Pancreas (tissue), 8 donors: ENCODE data around the gene KIAA0319L. TPM values are rescaled to one million over a fixed set of nuclear protein-coding genes. Genes with fewer than 3 reads are reported as not detected.

Experiments used
- polyA plus RNA-seq, 2 donors: library from polyadenylated mRNA; stranded (reverse); fragments of 200-250 nt; gene quantifications; one replicate each; pipeline ENCODE4 v1.2.3, GENCODE V29; 2013
- total RNA-seq, 6 donors: library from RNA; stranded (reverse); fragmentation: NEBNext Ultra II Directional in 4 of 6; extraction: Animal tissue kit (Norgen Biotek cat#: 25700) in 4 of 6; gene quantifications; one replicate each; pipeline versions ENCODE4 v1.2.1 to v1.2.4, GENCODE V29; 2021 to 2023
- donor health status: healthy with polysubstance abuse.
- donor health status: DM: no; HTN: no; CAD: no; lungs with moderate emphysema.
- donor health status: DM: no; HTN: no; CAD: no.
- donor health status: Bipolar disorder and iron deficiency.
- donor health status: DM: yes; HTN: yes; CAD: no.
- donor health status: DM: no; HTN: no; CAD: no.
- donor health status: DM: no; HTN: no; CAD: no.
- donor health status: DM: yes; HTN: yes; CAD: no.

The KIAA0319L gene
- total and polyA plus RNA-seq, 8 donors: 22.9 to 50.8 (median 44.1) TPM

Other genes with a start within 250 kb of the KIAA0319L start
- 10 to 100 TPM in 1 of 6 donors, 1 to 10 TPM in 5; 4.4 to 12.8 (median 6.9) TPM for gene NCDN, start 396 bp upstream of the KIAA0319L start, total RNA-seq
- 10 to 100 TPM in 1 of 2 donors, 1 to 10 TPM in 1; 7.4 to 11.0 TPM for gene NCDN, start 396 bp upstream of the KIAA0319L start, polyA plus RNA-seq
- under 1 TPM; 0.08 to 0.87 (median 0.21) TPM for gene TFAP2E, start 15.9 kb upstream of the KIAA0319L start, total RNA-seq
- gene TFAP2E, start 15.9 kb upstream of the KIAA0319L start, polyA plus RNA-seq: 1 to 10 TPM; 1.1 to 2.0 TPM
- gene PSMB2, start 84.1 kb upstream of the KIAA0319L start, total RNA-seq: 10 to 100 TPM; 13.2 to 24.2 (median 21.0) TPM
- 10 to 100 TPM; 13.7 to 23.8 TPM for gene PSMB2, start 84.1 kb upstream of the KIAA0319L start, polyA plus RNA-seq
- gene C1orf216, start 161.5 kb upstream of the KIAA0319L start, total RNA-seq: 1 to 10 TPM; 1.5 to 5.2 (median 2.5) TPM
- 1 to 10 TPM; 3.3 to 3.7 TPM for gene C1orf216, start 161.5 kb upstream of the KIAA0319L start, polyA plus RNA-seq
- under 1 TPM in 5 of 6 donors, not detected in 1; 0.12 to 1.00 (median 0.49) TPM for gene CLSPN, start 212.6 kb upstream of the KIAA0319L start, total RNA-seq
- gene CLSPN, start 212.6 kb upstream of the KIAA0319L start, polyA plus RNA-seq: under 1 TPM in 1 of 2 donors, not detected in 1; 0.23 TPM